Right cardiac atrium (tissue), 5 donors: ENCODE results near the gene ST3GAL4. TPM values are rescaled to one million over a fixed set of nuclear protein-coding genes. Genes with fewer than 3 reads are reported as not detected.
"Not testable (repeated sequence)": the region's sequence is repeated elsewhere in the genome, so short reads cannot be mapped to it uniquely, and the experiment has no call there.

Experiments used
- ATAC-seq, 2 donors: fragments of 200-7000 bp; cut with Tn5 transposase; one replicate each; pipeline versions ENCODE4 v1.8.0 to v1.9.1; 2020; ENCODE audit warnings: moderate library complexity in 2 of 2, mild to moderate bottlenecking in 1 of 2
- DNase-seq, 3 donors: peaks; one replicate each; pipeline ENCODE4 v3.0.0-alpha.2; 2020
- H3K27ac ChIP-seq: one replicate; pipeline ENCODE4 v1.5.1; 2013; ENCODE audit warnings: mild to moderate bottlenecking, low read length, control low read depth, moderate library complexity
- H3K27me3 ChIP-seq: one replicate; pipeline ENCODE4 v1.6.1; 2013; ENCODE audit not compliant: control insufficient read depth, insufficient read depth
- H3K4me1 ChIP-seq: one replicate; pipeline ENCODE4 v1.6.1; 2013; ENCODE audit warnings: low read length; ENCODE audit not compliant: control insufficient read depth, insufficient read depth
- H3K4me3 ChIP-seq: one replicate; pipeline ENCODE4 v1.5.1; 2013; ENCODE audit warnings: low read length, control low read depth
- H3K9me3 ChIP-seq: one replicate; pipeline ENCODE4 v1.6.1; 2013; ENCODE audit warnings: low read length; ENCODE audit not compliant: control insufficient read depth
- WGBS: extraction: QIAGEN DNeasy Blood & Tissue Kit; methylation state at CpG from one replicate; pipeline ENCODE4 v1.1.7; 2013; 5-methylcytosine and 5-hydroxymethylcytosine counted together
- intact Hi-C, 4 donors: fragments of 100-400 bp; cut with DNase I; formaldehyde crosslinking; loops; one replicate each; pipeline versions ENCODE4 v1.11.0 to v1.14.0; 2022 to 2023
- polyA plus RNA-seq: library from polyadenylated mRNA; stranded (reverse); fragments of 200-250 nt; gene quantifications from one replicate; pipeline ENCODE4 v1.2.3, GENCODE V29; 2013
- total RNA-seq, 4 donors: library from RNA; stranded (reverse); fragmentation: NEBNext Ultra II Directional; extraction: Animal tissue kit (Norgen Biotek cat#: 25700); gene quantifications; one replicate each; pipeline ENCODE4 v1.2.1, GENCODE V29; 2021
- donor health status: healthy with polysubstance abuse.
- donor health status: DM: no; HTN: yes; CAD: no.
- donor health status: DM: no; HTN: no; CAD: no.
- donor health status: DM: no; HTN: yes; CAD: no; lungs with severe emphysema.
- donor health status: DM: yes; HTN: yes; CAD: no.

The ST3GAL4 gene
- total and polyA plus RNA-seq, 5 donors, result 57.3 to 96.9 (median 62.1) TPM

DNA sequence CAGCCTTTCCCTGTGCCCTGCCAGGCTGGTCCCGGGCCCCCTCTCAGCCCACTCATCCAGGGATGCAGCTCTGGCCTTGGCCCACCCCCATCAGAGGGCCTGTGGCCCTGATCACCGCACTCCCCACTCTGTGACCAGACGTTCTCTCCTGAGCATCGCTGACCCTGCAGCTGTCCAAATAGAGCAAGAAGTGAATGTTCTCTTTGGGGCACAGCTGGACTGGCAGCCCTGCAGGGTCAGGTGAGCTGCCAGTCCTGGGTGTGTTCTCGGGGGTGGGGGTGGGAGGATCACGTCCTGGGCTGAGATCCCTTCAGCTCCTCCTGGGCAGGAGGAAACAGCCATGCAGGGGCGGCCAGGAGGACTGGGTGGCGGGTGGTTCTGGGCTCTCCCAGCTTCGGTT, 9.2 kb downstream of the ST3GAL4 start:
- H3K4me3 ChIP-seq, H3K27me3 ChIP-seq, H3K27ac ChIP-seq, H3K9me3 ChIP-seq: not testable (repeated sequence)
- peaks cover 27% of the 10 kb centered on the region for H3K4me1 ChIP-seq
- intact Hi-C loops, result loop anchor here in 1 of 4 donors (5.0 kb wide), 1 partner anchor 47 kb away; no protein-coding TSS in a partner anchor
- ATAC-seq (peak in 1 of 2 donors; percentile 2), DNase-seq (peak in 2 of 3 donors; percentile 14 to 21)
- WGBS, result 61% methylated on average over 4 of the region's 9 CpGs

DNA sequence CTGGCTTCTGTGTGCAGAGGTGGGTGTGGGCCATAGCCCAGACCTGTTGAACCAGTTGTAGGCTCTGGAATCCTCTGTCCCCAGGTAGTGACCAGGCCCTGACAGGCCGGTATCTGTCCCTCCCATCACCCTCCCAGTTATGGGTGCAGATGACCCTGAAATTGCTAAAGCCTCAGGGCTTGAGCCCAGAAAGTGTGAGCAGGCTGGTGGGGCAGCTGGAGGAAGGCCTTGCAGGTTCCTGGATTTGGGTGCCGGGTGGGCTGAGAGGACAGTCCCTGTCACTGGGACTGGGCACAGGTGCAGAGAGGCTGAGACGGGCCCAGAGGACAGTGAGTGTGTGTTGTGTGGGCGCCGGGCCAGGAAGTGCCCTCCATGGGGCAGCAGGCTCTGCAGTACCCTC, 10.0 kb downstream of the ST3GAL4 start:
- ATAC-seq (peak in 1 of 2 donors; percentile 0), DNase-seq (peak in 2 of 3 donors; percentile 60 to 68)
- intact Hi-C loops, H3K4me3 ChIP-seq, H3K9me3 ChIP-seq, H3K27me3 ChIP-seq: not testable (repeated sequence)
- peaks cover 22% of the 10 kb centered on the region for H3K4me1 ChIP-seq
- peak overlapping the region; percentile 34 for H3K27ac ChIP-seq
- WGBS, result 70% methylated on average over 5 of the region's 5 CpGs

DNA sequence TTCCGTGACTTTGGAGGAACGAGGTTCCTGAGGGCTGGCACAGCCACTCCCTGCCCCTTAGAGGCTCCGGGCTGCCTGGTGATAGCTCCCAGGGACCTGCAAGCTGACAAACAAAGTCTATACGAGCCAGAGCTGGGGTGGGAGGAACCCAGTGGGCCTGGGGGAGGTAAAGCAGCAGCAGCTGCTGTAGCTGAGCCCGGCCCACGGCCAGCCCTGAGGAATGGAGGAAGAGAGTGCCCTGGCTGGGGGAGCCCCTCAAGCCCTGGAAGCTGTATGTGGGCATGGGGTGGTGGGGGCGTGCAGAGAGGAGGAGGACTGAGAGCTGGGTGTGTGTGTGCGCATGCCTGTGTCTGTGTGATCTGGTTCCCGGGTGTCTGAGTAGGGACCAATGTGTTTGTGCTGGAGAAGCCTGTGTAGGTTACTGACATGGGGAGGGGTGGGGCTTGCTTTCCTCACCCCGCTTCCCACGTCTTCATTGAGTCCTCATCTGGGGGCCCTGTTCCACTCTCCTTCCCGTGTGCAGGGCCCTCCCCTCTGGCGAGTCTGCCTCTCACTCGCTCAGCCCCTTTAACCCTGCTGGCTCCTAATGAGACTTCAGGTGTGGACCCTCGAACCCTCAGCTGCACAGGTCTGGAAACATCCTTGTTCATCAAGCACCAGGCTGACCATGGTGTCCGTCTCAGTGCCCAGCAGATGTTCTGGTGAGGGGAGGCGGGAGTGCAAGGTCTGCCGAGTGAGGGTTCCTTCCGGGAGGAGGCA, 10.8 kb downstream of the ST3GAL4 start:
- DNase-seq (peak in 2 of 3 donors; percentile 74 to 77), ATAC-seq (peak; percentile 19 to 29)
- no peaks in the 10 kb centered on the region for H3K9me3 ChIP-seq
- H3K4me1 ChIP-seq, result peaks cover 18% of the 10 kb centered on the region
- no peaks in the 10 kb centered on the region for H3K27me3 ChIP-seq
- WGBS, result 45% methylated on average over 19 of the region's 19 CpGs
- no peak overlapping the region for H3K4me3 ChIP-seq
- peak overlapping the region; percentile 28 for H3K27ac ChIP-seq
- intact Hi-C loops, result no loop called here

DNA sequence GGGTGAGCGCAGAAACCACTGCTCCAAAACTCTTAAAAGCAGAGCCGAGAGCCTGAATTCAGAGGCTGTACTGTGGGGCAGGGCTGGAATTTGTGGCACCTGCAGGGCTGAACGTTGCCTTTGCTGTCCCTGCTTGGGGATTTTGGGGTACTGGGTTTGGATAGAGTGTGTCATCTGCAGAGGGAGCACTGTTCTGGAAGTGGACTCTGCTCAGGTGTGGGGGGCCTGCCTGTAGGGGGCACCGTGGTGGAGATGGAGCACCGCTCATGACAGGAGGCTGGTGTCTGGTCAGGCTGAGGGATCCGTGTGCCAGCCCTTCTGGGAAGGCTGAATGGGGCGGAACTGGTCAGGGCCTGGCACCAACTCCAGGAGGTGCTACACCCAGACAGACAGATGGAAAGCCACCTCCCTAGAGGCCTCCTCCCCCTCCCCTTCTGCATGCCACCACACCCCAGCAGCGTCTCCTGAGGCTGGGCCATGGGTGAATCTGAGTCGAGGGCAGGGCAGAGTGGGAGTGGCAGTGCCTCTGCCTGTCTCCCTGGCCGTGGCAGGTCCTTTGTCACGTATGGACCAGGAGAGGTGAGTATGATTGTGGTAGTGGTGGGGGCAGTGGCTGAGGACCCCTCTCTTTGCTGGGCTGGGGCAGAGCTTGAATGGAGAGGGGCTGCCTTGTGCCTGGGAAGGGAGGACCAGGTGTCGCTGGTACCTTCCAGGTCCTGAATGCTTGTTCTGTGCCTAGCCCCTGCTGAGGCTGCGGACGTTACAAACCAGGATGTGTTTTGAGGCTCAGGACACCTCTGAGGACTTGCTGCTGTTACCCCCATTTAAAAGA, 11.6 kb downstream of the ST3GAL4 start:
- H3K9me3 ChIP-seq, intact Hi-C loops, H3K27me3 ChIP-seq, H3K4me3 ChIP-seq: not testable (repeated sequence)
- 63% methylated on average over 14 of the region's 14 CpGs for WGBS
- DNase-seq (peak in 2 of 3 donors; percentile 66 to 79), ATAC-seq (peak; percentile 44 to 53)
- Histone ChIP-seq H3K4me1 (peaks cover 18% of the 10 kb centered on the region), H3K27ac (peak overlapping the region; percentile 28)

DNA sequence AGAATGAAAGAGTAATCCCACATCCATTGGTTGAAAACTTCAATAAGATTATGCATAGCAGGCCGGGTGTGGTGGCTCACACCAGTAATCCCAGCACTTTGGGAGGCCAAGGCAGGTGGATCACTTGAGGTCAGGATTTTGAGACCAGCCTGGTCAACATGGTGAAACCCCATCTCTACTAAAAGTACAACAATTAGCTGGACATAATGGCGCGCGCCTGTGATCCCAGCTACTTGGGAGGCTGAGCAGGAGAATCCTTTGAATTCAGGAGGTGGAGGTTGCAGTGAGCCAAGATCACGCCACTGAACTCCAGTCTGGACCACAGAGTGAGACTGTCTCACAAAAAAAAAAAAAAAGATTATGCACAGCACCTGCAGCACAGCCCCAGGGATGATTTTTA, 12.3 kb downstream of the ST3GAL4 start:
- H3K27ac ChIP-seq, H3K27me3 ChIP-seq, H3K4me3 ChIP-seq, intact Hi-C loops, ATAC-seq, H3K9me3 ChIP-seq: not testable (repeated sequence)
- peaks cover 13% of the 10 kb centered on the region for H3K4me1 ChIP-seq
- WGBS, result 97% methylated on average over 5 of the region's 5 CpGs
- peak in 1 of 3 donors; percentile 18 for DNase-seq

DNA sequence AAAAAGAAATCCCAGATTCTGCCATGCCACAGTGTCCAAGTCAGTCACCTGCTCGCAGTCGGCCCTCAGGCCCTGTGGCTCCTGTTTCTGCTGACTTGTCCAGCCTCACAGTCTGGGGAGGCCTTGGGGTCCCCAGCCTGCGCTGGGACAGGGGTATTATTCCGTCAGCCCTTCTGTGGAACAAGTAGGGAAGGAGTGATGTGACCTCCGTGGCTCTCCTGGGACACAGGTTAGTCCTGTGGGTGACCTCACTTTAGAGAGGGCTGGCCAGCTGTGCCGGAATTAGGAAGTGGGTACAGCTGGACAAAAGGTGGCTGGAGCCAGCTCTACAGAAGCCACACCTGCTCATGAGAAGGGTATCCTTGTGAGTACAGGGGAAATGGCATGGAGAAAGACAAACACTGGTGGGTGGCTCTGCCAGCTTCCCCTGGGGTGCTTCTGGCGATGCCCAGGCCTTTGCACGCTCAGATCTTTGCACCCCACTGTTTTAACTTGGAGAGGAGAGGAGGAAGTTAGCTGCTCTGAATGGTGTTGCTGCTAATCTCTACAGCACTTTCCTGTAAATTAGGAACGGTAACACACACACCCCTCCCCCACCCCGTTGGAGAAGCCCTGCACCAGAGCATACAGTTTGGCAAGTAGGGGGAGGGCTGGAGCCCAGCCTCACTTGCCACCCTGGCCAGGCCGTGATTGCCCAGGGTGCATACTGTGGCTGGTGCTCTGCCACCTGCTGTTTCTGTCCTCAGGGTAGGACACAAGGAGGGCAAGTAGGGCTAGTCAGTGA, 13.0 kb downstream of the ST3GAL4 start:
- H3K27me3 ChIP-seq, H3K9me3 ChIP-seq, H3K4me1 ChIP-seq, intact Hi-C loops, H3K4me3 ChIP-seq: not testable (repeated sequence)
- H3K27ac ChIP-seq, result peak overlapping the region; percentile 31
- peak in 2 of 3 donors; percentile 53 to 74 for DNase-seq
- ATAC-seq, result peak in 1 of 2 donors; percentile 4
- WGBS, result 56% methylated on average over 11 of the region's 11 CpGs

DNA sequence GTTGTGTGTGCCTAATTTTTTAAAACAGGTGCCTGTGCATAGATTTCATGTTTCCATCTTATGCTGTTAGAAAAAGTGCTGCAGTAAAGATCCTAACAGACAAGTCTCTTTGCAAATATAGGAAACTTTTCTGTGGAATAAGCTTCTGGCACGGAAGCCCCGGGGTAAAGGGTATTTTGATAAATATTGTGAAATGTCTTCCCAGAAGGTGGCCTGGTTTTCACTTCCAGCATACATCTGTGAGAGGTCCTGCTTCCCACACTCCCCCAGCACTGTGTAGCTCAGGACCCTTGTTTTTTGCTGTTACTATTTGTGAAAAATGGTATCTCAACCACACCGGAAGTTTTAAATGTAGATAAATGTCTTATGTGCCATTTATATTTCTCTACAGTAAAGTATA, 14.5 kb downstream of the ST3GAL4 start:
- Histone ChIP-seq H3K4me1 (peaks cover 4% of the 10 kb centered on the region), H3K27ac (no peak overlapping the region), H3K9me3 (no peaks in the 10 kb centered on the region), H3K27me3 (no peaks in the 10 kb centered on the region), H3K4me3 (no peak overlapping the region)
- intact Hi-C loops, result no loop called here
- 55% methylated on average over 3 of the region's 3 CpGs for WGBS
- ATAC-seq, result no peak
- DNase-seq, result no peak

DNA sequence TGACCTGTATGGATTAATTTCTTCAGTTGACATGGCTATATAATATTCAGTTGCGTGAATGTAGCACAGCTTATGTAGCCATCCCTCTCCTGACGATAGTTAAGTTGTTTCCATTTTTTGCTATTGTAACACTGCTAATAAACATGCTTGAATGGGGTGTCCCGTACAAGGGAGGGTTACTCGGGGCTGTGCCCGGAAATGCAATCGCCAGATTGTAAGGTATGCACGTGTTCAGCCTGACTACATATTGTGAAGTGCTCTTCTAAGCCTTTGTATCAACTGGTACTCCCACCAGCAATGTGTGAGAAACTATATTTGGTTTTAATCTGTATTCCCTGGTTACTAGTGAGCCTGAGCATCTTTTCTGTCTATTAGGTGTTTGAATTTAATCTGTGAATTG, 16.1 kb downstream of the ST3GAL4 start:
- no peaks in the 10 kb centered on the region for H3K9me3 ChIP-seq
- WGBS, result 77% methylated on average over 7 of the region's 7 CpGs
- no peaks in the 10 kb centered on the region for H3K27me3 ChIP-seq
- intact Hi-C loops, result no loop called here
- peaks cover 4% of the 10 kb centered on the region for H3K4me1 ChIP-seq
- ATAC-seq (no peak), DNase-seq (peak in 2 of 3 donors; percentile 10 to 20)
- no peak overlapping the region for H3K27ac ChIP-seq
- H3K4me3 ChIP-seq, result no peak overlapping the region

DNA sequence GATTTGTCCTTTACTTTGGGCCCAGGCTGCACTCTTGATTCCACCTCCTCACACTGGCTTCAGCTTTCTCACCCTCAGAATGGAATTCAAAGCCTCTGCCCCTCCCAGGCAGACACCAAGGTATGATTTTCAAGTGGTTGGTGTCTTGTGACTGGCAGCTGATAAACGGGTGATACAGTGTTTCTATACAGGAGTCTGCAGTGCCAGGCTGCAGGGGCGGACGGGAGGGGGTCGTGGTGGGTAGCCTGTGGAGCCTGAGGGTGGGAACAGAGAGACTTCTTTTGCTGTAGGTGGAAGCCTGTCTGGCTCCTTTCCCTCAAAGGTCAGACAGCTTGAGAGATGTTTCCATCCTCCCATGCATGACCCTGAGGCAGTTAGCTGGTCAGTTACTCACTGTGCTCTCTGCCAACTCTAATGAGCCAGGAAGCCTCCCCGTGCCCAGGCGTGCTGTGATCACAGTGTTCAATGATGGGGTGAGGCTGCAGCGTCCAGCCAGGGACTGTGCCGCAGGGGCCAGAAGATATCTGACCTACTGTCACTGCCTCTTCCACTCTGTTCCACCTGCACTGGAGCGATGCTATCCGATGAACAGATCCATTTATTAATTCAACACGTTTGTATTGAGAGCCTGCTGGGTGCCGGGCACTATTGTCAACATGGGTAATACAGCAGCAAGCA, 18.0 kb downstream of the ST3GAL4 start:
- H3K27me3 ChIP-seq, H3K9me3 ChIP-seq, H3K4me3 ChIP-seq, intact Hi-C loops, H3K4me1 ChIP-seq: not testable (repeated sequence)
- peak overlapping the region; percentile 40 for H3K27ac ChIP-seq
- 52% methylated on average over 12 of the region's 12 CpGs for WGBS
- DNase-seq, result peak in 2 of 3 donors; percentile 68 to 71
- ATAC-seq, result peak; percentile 87 to 88

DNA sequence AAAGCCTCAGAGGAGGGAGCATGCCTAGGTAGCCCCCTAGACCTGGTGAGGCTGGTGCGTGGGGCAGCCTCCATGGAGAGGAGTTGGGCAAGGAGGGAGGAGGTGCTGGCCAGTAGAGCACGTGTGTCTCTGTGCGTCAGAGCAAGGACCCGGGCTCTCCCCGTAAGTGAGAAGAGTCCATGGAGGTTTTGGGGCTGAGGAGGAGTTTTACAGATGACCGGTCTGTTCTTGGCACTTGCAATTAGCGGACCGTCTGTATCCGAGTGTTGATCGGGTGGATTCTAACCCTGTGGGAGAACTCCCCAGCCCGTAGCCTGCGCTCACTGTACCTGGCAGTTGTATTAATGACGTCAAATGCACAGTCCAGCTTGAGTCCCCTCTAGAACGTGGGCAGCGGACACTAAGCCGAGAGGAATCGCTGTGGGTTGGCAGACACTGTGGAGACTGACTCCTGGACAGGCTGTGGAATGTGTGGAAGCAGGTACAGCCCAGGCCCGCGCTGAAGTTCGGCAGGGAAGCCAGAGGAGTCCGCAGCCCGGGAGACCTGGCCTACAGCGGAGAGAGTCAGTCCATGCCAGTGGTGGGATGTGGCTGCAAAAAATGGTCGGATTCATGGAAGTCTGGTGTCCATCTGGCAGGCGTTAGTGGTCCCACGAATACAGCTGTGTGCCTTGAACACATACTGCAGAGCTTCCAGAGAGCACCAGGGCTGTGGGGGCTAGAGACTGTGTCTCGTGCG, 19.2 kb downstream of the ST3GAL4 start:
- 67% methylated on average over 19 of the region's 28 CpGs for WGBS
- peak; percentile 64 to 80 (median 67) for DNase-seq
- intact Hi-C loops, H3K4me1 ChIP-seq, H3K9me3 ChIP-seq, H3K27me3 ChIP-seq, H3K4me3 ChIP-seq: not testable (repeated sequence)
- H3K27ac ChIP-seq, result peak overlapping the region; percentile 6
- ATAC-seq, result peak; percentile 66 to 72
